Measurements from ENCODE around the gene EPS8.

DNA sequence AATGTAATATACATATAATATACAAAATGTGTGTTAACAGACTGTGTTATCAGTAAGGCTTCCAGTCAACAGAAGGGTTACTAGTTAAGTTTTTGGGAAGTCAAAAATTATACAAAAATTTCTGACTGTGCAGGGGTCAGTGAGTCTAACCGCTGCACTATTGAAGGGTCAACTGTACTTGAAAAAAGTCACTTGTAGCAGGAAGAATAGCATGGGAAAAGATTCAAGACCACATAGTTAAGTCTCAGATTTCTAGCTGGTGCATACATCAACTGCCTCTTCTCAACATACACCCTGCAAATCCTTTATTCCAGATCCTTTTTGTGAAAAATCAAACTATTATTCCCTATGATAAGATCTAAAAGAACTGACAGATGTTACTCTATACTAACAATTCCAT, 5.9 kb downstream of the EPS8 start:
- TF ChIP-seq, protein P1, sequence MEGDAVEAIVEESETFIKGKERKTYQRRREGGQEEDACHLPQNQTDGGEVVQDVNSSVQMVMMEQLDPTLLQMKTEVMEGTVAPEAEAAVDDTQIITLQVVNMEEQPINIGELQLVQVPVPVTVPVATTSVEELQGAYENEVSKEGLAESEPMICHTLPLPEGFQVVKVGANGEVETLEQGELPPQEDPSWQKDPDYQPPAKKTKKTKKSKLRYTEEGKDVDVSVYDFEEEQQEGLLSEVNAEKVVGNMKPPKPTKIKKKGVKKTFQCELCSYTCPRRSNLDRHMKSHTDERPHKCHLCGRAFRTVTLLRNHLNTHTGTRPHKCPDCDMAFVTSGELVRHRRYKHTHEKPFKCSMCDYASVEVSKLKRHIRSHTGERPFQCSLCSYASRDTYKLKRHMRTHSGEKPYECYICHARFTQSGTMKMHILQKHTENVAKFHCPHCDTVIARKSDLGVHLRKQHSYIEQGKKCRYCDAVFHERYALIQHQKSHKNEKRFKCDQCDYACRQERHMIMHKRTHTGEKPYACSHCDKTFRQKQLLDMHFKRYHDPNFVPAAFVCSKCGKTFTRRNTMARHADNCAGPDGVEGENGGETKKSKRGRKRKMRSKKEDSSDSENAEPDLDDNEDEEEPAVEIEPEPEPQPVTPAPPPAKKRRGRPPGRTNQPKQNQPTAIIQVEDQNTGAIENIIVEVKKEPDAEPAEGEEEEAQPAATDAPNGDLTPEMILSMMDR (IDR thresholded peaks at IDR 0.05; ENCODE audit: borderline replicate concordance, extremely low read depth, low read length, poor library complexity, severe bottlenecking): no peak
- no peak for TF ChIP-seq EZH2 (IDR thresholded peaks at IDR 0.05; ENCODE audit: borderline replicate concordance, low read depth, low read length, severe bottlenecking)

Measured in DND-41 (cell line).